ENCODE results near the gene FBXL20.

DNA sequence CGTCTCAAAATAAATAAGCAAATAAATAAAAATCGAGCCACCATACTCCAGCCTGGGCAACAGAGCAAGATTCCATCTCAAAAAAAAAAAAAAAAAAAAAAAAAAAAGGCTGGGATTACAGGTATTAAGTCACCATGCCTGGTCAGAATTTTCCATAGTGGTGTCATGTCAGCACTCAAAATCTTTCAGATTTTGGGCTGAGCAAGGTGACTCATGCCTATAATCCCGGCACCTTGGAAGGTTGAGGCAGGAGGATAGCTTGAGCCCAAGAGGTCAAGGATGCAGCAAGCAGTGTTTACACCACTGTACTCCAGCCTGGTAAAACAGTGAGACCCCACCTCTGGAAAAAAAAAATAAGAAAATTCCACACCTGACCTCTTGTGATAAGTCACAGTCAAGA, 52.2 kb downstream of the FBXL20 start:
- TF ChIP-seq, protein P1, sequence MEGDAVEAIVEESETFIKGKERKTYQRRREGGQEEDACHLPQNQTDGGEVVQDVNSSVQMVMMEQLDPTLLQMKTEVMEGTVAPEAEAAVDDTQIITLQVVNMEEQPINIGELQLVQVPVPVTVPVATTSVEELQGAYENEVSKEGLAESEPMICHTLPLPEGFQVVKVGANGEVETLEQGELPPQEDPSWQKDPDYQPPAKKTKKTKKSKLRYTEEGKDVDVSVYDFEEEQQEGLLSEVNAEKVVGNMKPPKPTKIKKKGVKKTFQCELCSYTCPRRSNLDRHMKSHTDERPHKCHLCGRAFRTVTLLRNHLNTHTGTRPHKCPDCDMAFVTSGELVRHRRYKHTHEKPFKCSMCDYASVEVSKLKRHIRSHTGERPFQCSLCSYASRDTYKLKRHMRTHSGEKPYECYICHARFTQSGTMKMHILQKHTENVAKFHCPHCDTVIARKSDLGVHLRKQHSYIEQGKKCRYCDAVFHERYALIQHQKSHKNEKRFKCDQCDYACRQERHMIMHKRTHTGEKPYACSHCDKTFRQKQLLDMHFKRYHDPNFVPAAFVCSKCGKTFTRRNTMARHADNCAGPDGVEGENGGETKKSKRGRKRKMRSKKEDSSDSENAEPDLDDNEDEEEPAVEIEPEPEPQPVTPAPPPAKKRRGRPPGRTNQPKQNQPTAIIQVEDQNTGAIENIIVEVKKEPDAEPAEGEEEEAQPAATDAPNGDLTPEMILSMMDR (IDR thresholded peaks at IDR 0.05; ENCODE audit: low read depth, low read length, missing input control): no peak
- no peak for TF ChIP-seq SP1 (IDR thresholded peaks at IDR 0.05)
- TF ChIP-seq HNF4G (IDR thresholded peaks at IDR 0.05): no peak
- no peak for TF ChIP-seq NR2F2 (IDR thresholded peaks at IDR 0.05)
- no peak for TF ChIP-seq EGR1 (IDR thresholded peaks at IDR 0.05; ENCODE audit: low read depth in 2 of 2)
- no peak for TF ChIP-seq FOXA2 (IDR thresholded peaks at IDR 0.05)
- TF ChIP-seq, protein P2, sequence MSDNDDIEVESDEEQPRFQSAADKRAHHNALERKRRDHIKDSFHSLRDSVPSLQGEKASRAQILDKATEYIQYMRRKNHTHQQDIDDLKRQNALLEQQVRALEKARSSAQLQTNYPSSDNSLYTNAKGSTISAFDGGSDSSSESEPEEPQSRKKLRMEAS (IDR thresholded peaks at IDR 0.05): no peak
- no peak for TF ChIP-seq RXRA (IDR thresholded peaks at IDR 0.05)
- TF ChIP-seq, protein P3, sequence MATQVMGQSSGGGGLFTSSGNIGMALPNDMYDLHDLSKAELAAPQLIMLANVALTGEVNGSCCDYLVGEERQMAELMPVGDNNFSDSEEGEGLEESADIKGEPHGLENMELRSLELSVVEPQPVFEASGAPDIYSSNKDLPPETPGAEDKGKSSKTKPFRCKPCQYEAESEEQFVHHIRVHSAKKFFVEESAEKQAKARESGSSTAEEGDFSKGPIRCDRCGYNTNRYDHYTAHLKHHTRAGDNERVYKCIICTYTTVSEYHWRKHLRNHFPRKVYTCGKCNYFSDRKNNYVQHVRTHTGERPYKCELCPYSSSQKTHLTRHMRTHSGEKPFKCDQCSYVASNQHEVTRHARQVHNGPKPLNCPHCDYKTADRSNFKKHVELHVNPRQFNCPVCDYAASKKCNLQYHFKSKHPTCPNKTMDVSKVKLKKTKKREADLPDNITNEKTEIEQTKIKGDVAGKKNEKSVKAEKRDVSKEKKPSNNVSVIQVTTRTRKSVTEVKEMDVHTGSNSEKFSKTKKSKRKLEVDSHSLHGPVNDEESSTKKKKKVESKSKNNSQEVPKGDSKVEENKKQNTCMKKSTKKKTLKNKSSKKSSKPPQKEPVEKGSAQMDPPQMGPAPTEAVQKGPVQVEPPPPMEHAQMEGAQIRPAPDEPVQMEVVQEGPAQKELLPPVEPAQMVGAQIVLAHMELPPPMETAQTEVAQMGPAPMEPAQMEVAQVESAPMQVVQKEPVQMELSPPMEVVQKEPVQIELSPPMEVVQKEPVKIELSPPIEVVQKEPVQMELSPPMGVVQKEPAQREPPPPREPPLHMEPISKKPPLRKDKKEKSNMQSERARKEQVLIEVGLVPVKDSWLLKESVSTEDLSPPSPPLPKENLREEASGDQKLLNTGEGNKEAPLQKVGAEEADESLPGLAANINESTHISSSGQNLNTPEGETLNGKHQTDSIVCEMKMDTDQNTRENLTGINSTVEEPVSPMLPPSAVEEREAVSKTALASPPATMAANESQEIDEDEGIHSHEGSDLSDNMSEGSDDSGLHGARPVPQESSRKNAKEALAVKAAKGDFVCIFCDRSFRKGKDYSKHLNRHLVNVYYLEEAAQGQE (IDR thresholded peaks at IDR 0.05): no peak
- TF ChIP-seq FOXA1 (IDR thresholded peaks at IDR 0.05): no peak
- TF ChIP-seq, protein P4, sequence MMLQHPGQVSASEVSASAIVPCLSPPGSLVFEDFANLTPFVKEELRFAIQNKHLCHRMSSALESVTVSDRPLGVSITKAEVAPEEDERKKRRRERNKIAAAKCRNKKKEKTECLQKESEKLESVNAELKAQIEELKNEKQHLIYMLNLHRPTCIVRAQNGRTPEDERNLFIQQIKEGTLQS (IDR thresholded peaks at IDR 0.05): no peak
- TF ChIP-seq JUND (IDR thresholded peaks at IDR 0.05): no peak

Data from liver (tissue), 3 donors.